ENCODE data around the gene ATG12.

GRCh38 chr5:115857626-115858349 lies 16.4 kb upstream of the ATG12 start:
- TF ChIP-seq CTCF (IDR thresholded peaks at IDR 0.05 in 8 of 11, conservative IDR thresholded peaks at IDR 0.05 in 3 of 11) (no peak), POLR2AphosphoS5 (IDR thresholded peaks at IDR 0.05) (no peak)

Data from spleen (tissue), 7 donors.